Measurements from ENCODE around the gene UGT8. TPM values are rescaled to one million over a fixed set of nuclear protein-coding genes. Genes with fewer than 3 reads are reported as not detected.
"Not testable (repeated sequence)": the region's sequence is repeated elsewhere in the genome, so short reads cannot be mapped to it uniquely, and the experiment has no call there.

Gene UGT8
- polyA plus RNA-seq, 1 donor from 2014 or later = 0.73 TPM

- no peak overlapping the region for H3K9ac ChIP-seq (ENCODE audit: low read length)
- no peaks in the 10 kb centered on the region for H3K36me3 ChIP-seq (ENCODE audit: insufficient read depth, low read length)
- TF ChIP-seq RAD21 (conservative IDR thresholded peaks at IDR 0.05) = no peak
- TF ChIP-seq, protein P1, sequence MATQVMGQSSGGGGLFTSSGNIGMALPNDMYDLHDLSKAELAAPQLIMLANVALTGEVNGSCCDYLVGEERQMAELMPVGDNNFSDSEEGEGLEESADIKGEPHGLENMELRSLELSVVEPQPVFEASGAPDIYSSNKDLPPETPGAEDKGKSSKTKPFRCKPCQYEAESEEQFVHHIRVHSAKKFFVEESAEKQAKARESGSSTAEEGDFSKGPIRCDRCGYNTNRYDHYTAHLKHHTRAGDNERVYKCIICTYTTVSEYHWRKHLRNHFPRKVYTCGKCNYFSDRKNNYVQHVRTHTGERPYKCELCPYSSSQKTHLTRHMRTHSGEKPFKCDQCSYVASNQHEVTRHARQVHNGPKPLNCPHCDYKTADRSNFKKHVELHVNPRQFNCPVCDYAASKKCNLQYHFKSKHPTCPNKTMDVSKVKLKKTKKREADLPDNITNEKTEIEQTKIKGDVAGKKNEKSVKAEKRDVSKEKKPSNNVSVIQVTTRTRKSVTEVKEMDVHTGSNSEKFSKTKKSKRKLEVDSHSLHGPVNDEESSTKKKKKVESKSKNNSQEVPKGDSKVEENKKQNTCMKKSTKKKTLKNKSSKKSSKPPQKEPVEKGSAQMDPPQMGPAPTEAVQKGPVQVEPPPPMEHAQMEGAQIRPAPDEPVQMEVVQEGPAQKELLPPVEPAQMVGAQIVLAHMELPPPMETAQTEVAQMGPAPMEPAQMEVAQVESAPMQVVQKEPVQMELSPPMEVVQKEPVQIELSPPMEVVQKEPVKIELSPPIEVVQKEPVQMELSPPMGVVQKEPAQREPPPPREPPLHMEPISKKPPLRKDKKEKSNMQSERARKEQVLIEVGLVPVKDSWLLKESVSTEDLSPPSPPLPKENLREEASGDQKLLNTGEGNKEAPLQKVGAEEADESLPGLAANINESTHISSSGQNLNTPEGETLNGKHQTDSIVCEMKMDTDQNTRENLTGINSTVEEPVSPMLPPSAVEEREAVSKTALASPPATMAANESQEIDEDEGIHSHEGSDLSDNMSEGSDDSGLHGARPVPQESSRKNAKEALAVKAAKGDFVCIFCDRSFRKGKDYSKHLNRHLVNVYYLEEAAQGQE (IDR thresholded peaks at IDR 0.05; ENCODE audit: borderline replicate concordance) = no peak
- TF ChIP-seq EP300 (conservative IDR thresholded peaks at IDR 0.05; ENCODE audit: poor library complexity, severe bottlenecking) = no peak
- no peak for TF ChIP-seq EZH2 (IDR thresholded peaks at IDR 0.05; ENCODE audit: borderline replicate concordance, insufficient read depth, low read length, poor library complexity, severe bottlenecking)
- TF ChIP-seq SMC3 (conservative IDR thresholded peaks at IDR 0.05; ENCODE audit: poor library complexity) = no peak
- TF ChIP-seq, protein P2, sequence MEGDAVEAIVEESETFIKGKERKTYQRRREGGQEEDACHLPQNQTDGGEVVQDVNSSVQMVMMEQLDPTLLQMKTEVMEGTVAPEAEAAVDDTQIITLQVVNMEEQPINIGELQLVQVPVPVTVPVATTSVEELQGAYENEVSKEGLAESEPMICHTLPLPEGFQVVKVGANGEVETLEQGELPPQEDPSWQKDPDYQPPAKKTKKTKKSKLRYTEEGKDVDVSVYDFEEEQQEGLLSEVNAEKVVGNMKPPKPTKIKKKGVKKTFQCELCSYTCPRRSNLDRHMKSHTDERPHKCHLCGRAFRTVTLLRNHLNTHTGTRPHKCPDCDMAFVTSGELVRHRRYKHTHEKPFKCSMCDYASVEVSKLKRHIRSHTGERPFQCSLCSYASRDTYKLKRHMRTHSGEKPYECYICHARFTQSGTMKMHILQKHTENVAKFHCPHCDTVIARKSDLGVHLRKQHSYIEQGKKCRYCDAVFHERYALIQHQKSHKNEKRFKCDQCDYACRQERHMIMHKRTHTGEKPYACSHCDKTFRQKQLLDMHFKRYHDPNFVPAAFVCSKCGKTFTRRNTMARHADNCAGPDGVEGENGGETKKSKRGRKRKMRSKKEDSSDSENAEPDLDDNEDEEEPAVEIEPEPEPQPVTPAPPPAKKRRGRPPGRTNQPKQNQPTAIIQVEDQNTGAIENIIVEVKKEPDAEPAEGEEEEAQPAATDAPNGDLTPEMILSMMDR (IDR thresholded peaks at IDR 0.05; ENCODE audit: poor library complexity, severe bottlenecking) = no peak
- TF ChIP-seq TAF1 (IDR thresholded peaks at IDR 0.05; ENCODE audit: low read depth) = no peak
- TF ChIP-seq POLR2AphosphoS5 (IDR thresholded peaks at IDR 0.05) = no peak
- no peak for TF ChIP-seq MXI1 (conservative IDR thresholded peaks at IDR 0.05; ENCODE audit: poor library complexity, severe bottlenecking)
- no peaks in the 10 kb centered on the region for H4K20me1 ChIP-seq (ENCODE audit: insufficient read depth)
- no peak overlapping the region for H3K27ac ChIP-seq (ENCODE audit: low read length)
- H3K4me3 ChIP-seq (ENCODE audit: low read length) = no peak overlapping the region
- H3K27me3 ChIP-seq (ENCODE audit: insufficient read depth, low read depth, low read length) = no peaks in the 10 kb centered on the region
- H3K9me2 ChIP-seq (ENCODE audit: insufficient read depth, low read length) = no peaks in the 10 kb centered on the region
- no peaks in the 10 kb centered on the region for H3K9me3 ChIP-seq (ENCODE audit: low read length)
- H3K79me2 ChIP-seq (replicated peaks; ENCODE audit: insufficient read depth, low read length) = no peaks in the 10 kb centered on the region
- no peaks in the 10 kb centered on the region for H3F3A ChIP-seq (ENCODE audit: insufficient read depth, low read length, poor library complexity, severe bottlenecking)
- H3K4me2 ChIP-seq (ENCODE audit: low read length) = no peak overlapping the region
- no peak overlapping the region for H2AFZ ChIP-seq (ENCODE audit: low read depth, low read length)
Measured at GRCh38 chr4:114613560-114613959, 15.0 kb downstream of the UGT8 start.

DNA sequence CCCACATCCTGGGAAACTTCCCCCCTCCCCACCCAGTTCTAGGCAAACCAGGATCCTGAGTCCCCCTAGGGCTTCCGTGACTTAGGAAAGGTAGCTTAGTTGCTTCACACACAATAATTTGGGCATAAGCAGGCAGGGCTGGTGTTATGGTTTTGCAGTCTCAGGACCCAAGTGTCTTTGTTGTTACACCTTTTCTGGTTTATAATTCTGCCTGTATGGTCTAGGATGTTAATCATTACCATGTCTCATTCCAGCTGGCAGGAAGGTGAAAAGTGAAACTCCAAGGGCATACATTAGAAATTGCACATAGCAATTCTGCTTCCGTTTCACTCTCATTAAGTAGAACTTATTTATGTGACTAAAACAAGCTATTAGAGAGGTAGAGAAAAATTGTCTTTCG lies 16.8 kb downstream of the UGT8 start:
- Histone ChIP-seq H3K4me3 (ENCODE audit: low read length) (no peak overlapping the region), H3K27me3 (ENCODE audit: insufficient read depth, low read depth, low read length) (no peaks in the 10 kb centered on the region), H2AFZ (ENCODE audit: low read depth, low read length) (no peak overlapping the region), H3K9ac (ENCODE audit: low read length) (no peak overlapping the region), H3K9me2 (ENCODE audit: insufficient read depth, low read length) (no peaks in the 10 kb centered on the region), H4K20me1 (ENCODE audit: insufficient read depth) (no peaks in the 10 kb centered on the region), H3K4me2 (ENCODE audit: low read length) (no peak overlapping the region), H3K36me3 (ENCODE audit: insufficient read depth, low read length) (no peaks in the 10 kb centered on the region), H3K27ac (ENCODE audit: low read length) (no peak overlapping the region), H3K79me2 (replicated peaks; ENCODE audit: insufficient read depth, low read length) (no peaks in the 10 kb centered on the region), H3F3A (ENCODE audit: insufficient read depth, low read length, poor library complexity, severe bottlenecking) (no peaks in the 10 kb centered on the region), H3K9me3 (ENCODE audit: low read length) (no peaks in the 10 kb centered on the region)
- TF ChIP-seq EP300 (conservative IDR thresholded peaks at IDR 0.05; ENCODE audit: poor library complexity, severe bottlenecking) (no peak), POLR2AphosphoS5 (IDR thresholded peaks at IDR 0.05) (no peak), EZH2 (IDR thresholded peaks at IDR 0.05; ENCODE audit: borderline replicate concordance, insufficient read depth, low read length, poor library complexity, severe bottlenecking) (no peak), SMC3 (conservative IDR thresholded peaks at IDR 0.05; ENCODE audit: poor library complexity) (no peak), RAD21 (conservative IDR thresholded peaks at IDR 0.05) (no peak), MXI1 (conservative IDR thresholded peaks at IDR 0.05; ENCODE audit: poor library complexity, severe bottlenecking) (no peak), TAF1 (IDR thresholded peaks at IDR 0.05; ENCODE audit: low read depth) (no peak)
- TF ChIP-seq, protein P2 (IDR thresholded peaks at IDR 0.05; ENCODE audit: poor library complexity, severe bottlenecking) = no peak
- TF ChIP-seq, protein P1 (IDR thresholded peaks at IDR 0.05; ENCODE audit: borderline replicate concordance) = no peak

GRCh38 chr4:114616036-114616435 lies 17.4 kb downstream of the UGT8 start:
- H3K27ac ChIP-seq (ENCODE audit: low read length); H3K4me2 ChIP-seq (ENCODE audit: low read length); H3K4me3 ChIP-seq (ENCODE audit: low read length): not testable (repeated sequence)

More at GRCh38 chr4:114616036-114616435, 17.4 kb downstream of the UGT8 start:
- H3K9me2 ChIP-seq (ENCODE audit: insufficient read depth, low read length); H3K9me3 ChIP-seq (ENCODE audit: low read length); H3F3A ChIP-seq (ENCODE audit: insufficient read depth, low read length, poor library complexity, severe bottlenecking); H3K79me2 ChIP-seq (replicated peaks; ENCODE audit: insufficient read depth, low read length); H4K20me1 ChIP-seq (ENCODE audit: insufficient read depth); H2AFZ ChIP-seq (ENCODE audit: low read depth, low read length); H3K27me3 ChIP-seq (ENCODE audit: insufficient read depth, low read depth, low read length); H3K36me3 ChIP-seq (ENCODE audit: insufficient read depth, low read length); H3K9ac ChIP-seq (ENCODE audit: low read length): not testable (repeated sequence)

Data from neural cell (in vitro differentiated cells).